ENCODE data around the gene DKC1. TPM values are rescaled to one million over a fixed set of nuclear protein-coding genes. Genes with fewer than 3 reads are reported as not detected.

The DKC1 gene
- total and polyA plus RNA-seq, 2 experiments from 2014 or later, result 120 to 165 TPM

GRCh38 chrX:154751669-154752271 lies 10.9 kb upstream of the DKC1 start:
- Histone ChIP-seq H3K4me3 (peak overlapping the region; percentile 41), H2AFZ (0 out of 2 replicates have a peak overlapping the region, but pooled peaks have one; percentile 28), H3K79me2 (replicated peaks; ENCODE audit: insufficient read depth) (no peaks in the 10 kb centered on the region), H3K4me2 (peak overlapping the region; percentile 71; the same call in 1 of the 2 replicates), H4K20me1 (replicated peaks; ENCODE audit: insufficient read depth) (no peaks in the 10 kb centered on the region), H3K9me2 (ENCODE audit: insufficient read depth) (no peaks in the 10 kb centered on the region), H3K27me3 (ENCODE audit: insufficient read depth) (peaks cover 39% of the 10 kb centered on the region), H3F3A (replicated peaks; ENCODE audit: low read depth) (no peaks in the 10 kb centered on the region), H3K4me1 (ENCODE audit: insufficient read depth) (peaks cover 4% of the 10 kb centered on the region; the same call in 1 of the 2 replicates), H3K36me3 (ENCODE audit: insufficient read depth) (no peaks in the 10 kb centered on the region), H3K27ac (ENCODE audit: low read depth) (no peak overlapping the region)
- Mint-ChIP-seq H3K27ac (no peak overlapping the region), H3K4me1 (peaks cover 9% of the 10 kb centered on the region), H3K4me3 (peak overlapping the region; percentile 64), H3K9me3 (no peaks in the 10 kb centered on the region), H3K27me3 (ENCODE audit: insufficient read depth, low read depth, poor library complexity) (peaks cover 33% of the 10 kb centered on the region), H3K36me3 (ENCODE audit: low read depth) (no peaks in the 10 kb centered on the region)
- DNase-seq (ENCODE audit: low spot score), result no peak
- TF ChIP-seq CREB1 (CRISPR knock-in tag; IDR thresholded peaks at IDR 0.05; ENCODE audit: low read depth), result no peak
- TF ChIP-seq ETS1 (IDR thresholded peaks at IDR 0.05), result no peak
- TF ChIP-seq CTCF (conservative IDR thresholded peaks at IDR 0.05; ENCODE audit: low read depth in 2 of 2), result no peak
- TF ChIP-seq NANOG (IDR thresholded peaks at IDR 0.05; ENCODE audit: borderline replicate concordance), result no peak
- TF ChIP-seq POLR2AphosphoS5 (IDR thresholded peaks at IDR 0.05; ENCODE audit: low read depth), result no peak
- no peak for TF ChIP-seq ZNF114 (CRISPR knock-in tag; IDR thresholded peaks at IDR 0.05)
- TF ChIP-seq EZH2 (IDR thresholded peaks at IDR 0.05; ENCODE audit: low read depth, unreplicated experiment), result no peak
- TF ChIP-seq ZNF462 (CRISPR knock-in tag; IDR thresholded peaks at IDR 0.05), result no peak
- no peak for TF ChIP-seq REST (IDR thresholded peaks at IDR 0.05; ENCODE audit: unreplicated experiment)
- no peak for TF ChIP-seq STAT1 (IDR thresholded peaks at IDR 0.05; ENCODE audit: unreplicated experiment)
- TF ChIP-seq JUNB (IDR thresholded peaks at IDR 0.05; ENCODE audit: unreplicated experiment), result no peak
- no peak for TF ChIP-seq ZNF331 (CRISPR knock-in tag; IDR thresholded peaks at IDR 0.05; ENCODE audit: low read depth)
- ATAC-seq, result no peak

Data from GM23338 (cell line).